ENCODE data around the gene OLFM3. TPM values are rescaled to one million over a fixed set of nuclear protein-coding genes. Genes with fewer than 3 reads are reported as not detected.

OLFM3 gene
- total RNA-seq, 2 experiments from 2014 or later = not detected

- Histone ChIP-seq H3K4me1 (ENCODE audit: insufficient read depth, low read length) (no peaks in the 10 kb centered on the region), H3K27me3 (ENCODE audit: control insufficient read depth in 1 of 2, insufficient read depth in 2 of 2, low read length in 2 of 2) (no peaks in the 10 kb centered on the region), H3K4me3 (ENCODE audit: low read length) (no peak overlapping the region), H3K9me3 (ENCODE audit: control insufficient read depth in 1 of 2, insufficient read depth in 1 of 2, low read length in 2 of 2) (no peaks in the 10 kb centered on the region), H3K36me3 (ENCODE audit: insufficient read depth, low read length) (no peaks in the 10 kb centered on the region), H3K27ac (ENCODE audit: low read depth in 1 of 2, low read length in 2 of 2) (no peak overlapping the region)
- ChIA-PET POLR2A (no interaction called here), CTCF (no interaction called here)
- Mint-ChIP-seq H3K4me3 (no peak overlapping the region), H3K27me3 (no peaks in the 10 kb centered on the region), H3K4me1 (ENCODE audit: low read depth) (no peaks in the 10 kb centered on the region), H3K27ac (no peak overlapping the region), H3K36me3 (ENCODE audit: low read depth) (no peaks in the 10 kb centered on the region), H3K9me3 (no peaks in the 10 kb centered on the region)
- intact Hi-C loops (cut with DNase I, micrococcal nuclease) = no loop called here
- no peak for DNase-seq
- TF ChIP-seq CTCF (IDR thresholded peaks at IDR 0.05) = no peak
- ATAC-seq (ENCODE audit: poor library complexity) = no peak
These were observed 78.4 kb downstream of the OLFM3 start for GRCh38 chr1:101918277-101918676.

GRCh38 chr1:101915597-101915996, 81.1 kb downstream of the OLFM3 start:
- H3K36me3 Mint-ChIP-seq (ENCODE audit: low read depth) = no peaks in the 10 kb centered on the region
- H3K4me1 Mint-ChIP-seq (ENCODE audit: low read depth) = no peaks in the 10 kb centered on the region
- H3K27me3 Mint-ChIP-seq = no peaks in the 10 kb centered on the region
- no peak overlapping the region for H3K4me3 Mint-ChIP-seq
- H3K36me3 ChIP-seq (ENCODE audit: insufficient read depth, low read length) = no peaks in the 10 kb centered on the region
- ATAC-seq (ENCODE audit: poor library complexity) (no peak), DNase-seq (no peak)
- no peaks in the 10 kb centered on the region for H3K27me3 ChIP-seq (ENCODE audit: control insufficient read depth in 1 of 2, insufficient read depth in 2 of 2, low read length in 2 of 2)
- H3K4me3 ChIP-seq (ENCODE audit: low read length) = no peak overlapping the region
- no peak for TF ChIP-seq CTCF (IDR thresholded peaks at IDR 0.05)
- intact Hi-C loops (cut with DNase I, micrococcal nuclease) = no loop called here
- no peaks in the 10 kb centered on the region for H3K9me3 Mint-ChIP-seq
- ChIA-PET POLR2A (no interaction called here), CTCF (no interaction called here)
- H3K27ac ChIP-seq (ENCODE audit: low read depth in 1 of 2, low read length in 2 of 2) = no peak overlapping the region
- no peaks in the 10 kb centered on the region for H3K4me1 ChIP-seq (ENCODE audit: insufficient read depth, low read length)
- no peak overlapping the region for H3K27ac Mint-ChIP-seq
- no peaks in the 10 kb centered on the region for H3K9me3 ChIP-seq (ENCODE audit: control insufficient read depth in 1 of 2, insufficient read depth in 1 of 2, low read length in 2 of 2)

- Mint-ChIP-seq H3K36me3 (ENCODE audit: low read depth) (no peaks in the 10 kb centered on the region), H3K4me3 (no peak overlapping the region), H3K27me3 (no peaks in the 10 kb centered on the region), H3K4me1 (ENCODE audit: low read depth) (no peaks in the 10 kb centered on the region), H3K9me3 (no peaks in the 10 kb centered on the region), H3K27ac (no peak overlapping the region)
- Histone ChIP-seq H3K27ac (ENCODE audit: low read depth in 1 of 2, low read length in 2 of 2) (no peak overlapping the region), H3K36me3 (ENCODE audit: insufficient read depth, low read length) (no peaks in the 10 kb centered on the region), H3K4me1 (ENCODE audit: insufficient read depth, low read length) (no peaks in the 10 kb centered on the region), H3K9me3 (ENCODE audit: control insufficient read depth in 1 of 2, insufficient read depth in 1 of 2, low read length in 2 of 2) (no peaks in the 10 kb centered on the region), H3K27me3 (ENCODE audit: control insufficient read depth in 1 of 2, insufficient read depth in 2 of 2, low read length in 2 of 2) (no peaks in the 10 kb centered on the region), H3K4me3 (ENCODE audit: low read length) (no peak overlapping the region)
- ChIA-PET CTCF (no interaction called here), POLR2A (no interaction called here)
- ATAC-seq (ENCODE audit: poor library complexity) (no peak), DNase-seq (no peak)
- intact Hi-C loops (cut with DNase I, micrococcal nuclease) = no loop called here
- TF ChIP-seq CTCF (IDR thresholded peaks at IDR 0.05) = no peak
These were observed 82.1 kb downstream of the OLFM3 start for GRCh38 chr1:101914473-101915242.
